HG02885 (cell line): ENCODE results near the gene FMNL2.
"Not testable (repeated sequence)": the region's sequence is repeated elsewhere in the genome, so short reads cannot be mapped to it uniquely, and the experiment has no call there.

ENCODE experiments used
- ATAC-seq: cut with Tn5 transposase; IDR thresholded peaks from one replicate; pipeline ENCODE4 v1.9.1; 2021; ENCODE audit warnings: mild to moderate bottlenecking; ENCODE audit not compliant: unreplicated experiment, poor library complexity

Gene FMNL2

GRCh38 chr2:152508446-152508845 is 173.5 kb downstream of the FMNL2 start:
- no peak for ATAC-seq

DNA sequence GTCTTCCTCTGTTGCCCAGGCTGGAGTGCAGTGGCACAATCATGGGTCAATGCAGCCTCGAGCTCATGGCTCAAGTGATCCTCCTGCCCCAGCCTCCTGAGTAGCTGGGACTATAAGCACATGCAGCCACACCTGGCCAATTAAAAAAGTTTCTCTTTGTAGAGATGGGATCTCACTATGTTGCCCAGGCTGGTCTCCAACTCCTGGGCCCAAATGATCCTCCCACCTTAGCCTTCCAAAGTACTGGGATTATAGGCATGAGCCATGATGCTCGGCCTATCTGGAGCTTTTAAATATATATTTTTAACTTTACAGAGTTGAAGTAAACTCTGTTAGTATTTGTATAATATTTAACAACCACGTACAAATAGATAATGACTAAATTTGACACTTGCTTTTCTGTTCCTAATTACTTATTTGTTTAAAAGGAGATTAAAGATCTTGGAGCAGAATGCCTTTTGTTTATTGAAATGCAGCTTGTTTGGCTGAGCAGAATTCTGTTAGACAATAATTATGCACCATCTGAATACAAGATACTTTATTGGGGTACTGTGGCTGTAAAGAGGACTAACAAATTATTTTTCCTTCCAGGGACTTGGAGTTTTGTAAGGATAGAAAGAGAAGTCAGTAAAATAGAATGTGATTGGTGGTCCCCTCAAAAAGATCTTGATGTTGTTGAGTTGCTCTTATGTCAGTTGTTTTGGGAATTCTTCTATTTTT is 175.0 kb downstream of the FMNL2 start:
- ATAC-seq: no peak

DNA sequence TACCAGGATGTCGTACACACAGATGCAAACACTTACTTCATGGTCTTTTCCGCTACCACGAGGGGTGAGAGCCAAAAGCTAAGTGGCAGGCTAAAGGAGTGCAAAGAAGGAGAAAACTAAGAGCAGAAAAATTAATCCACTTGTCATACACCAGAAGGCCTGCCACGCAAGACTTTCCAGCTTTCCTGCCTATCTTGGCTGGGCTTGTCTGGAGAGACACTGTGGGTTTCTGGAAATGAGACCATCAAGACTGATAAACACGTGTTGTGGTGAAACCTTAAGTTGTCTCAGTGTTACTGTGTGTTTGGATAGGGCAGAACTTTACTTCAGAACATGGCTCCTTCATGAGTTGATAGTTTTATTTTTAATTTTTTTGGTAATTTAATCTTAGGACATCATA is 175.6 kb downstream of the FMNL2 start:
- no peak for ATAC-seq

GRCh38 chr2:152511981-152512380 is 177.0 kb downstream of the FMNL2 start:
- ATAC-seq: no peak

DNA sequence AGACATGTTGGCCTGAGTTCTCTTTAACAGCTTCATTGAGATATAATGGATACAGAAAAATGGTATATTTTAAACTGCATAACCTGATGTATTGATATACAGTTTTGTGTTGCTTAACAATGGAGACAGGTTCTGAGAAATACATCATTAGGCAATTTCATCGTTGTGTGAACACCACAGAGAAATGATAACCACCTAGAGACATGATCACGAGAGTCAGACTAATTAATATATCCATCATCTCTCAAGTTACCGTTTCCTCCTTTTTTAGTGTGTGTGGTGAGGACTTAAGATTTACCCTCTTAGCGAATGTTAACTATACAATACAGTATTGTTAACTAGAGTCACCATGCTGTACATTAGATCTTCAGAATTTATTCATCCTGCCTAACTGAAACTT is 178.1 kb downstream of the FMNL2 start:
- no peak for ATAC-seq

DNA sequence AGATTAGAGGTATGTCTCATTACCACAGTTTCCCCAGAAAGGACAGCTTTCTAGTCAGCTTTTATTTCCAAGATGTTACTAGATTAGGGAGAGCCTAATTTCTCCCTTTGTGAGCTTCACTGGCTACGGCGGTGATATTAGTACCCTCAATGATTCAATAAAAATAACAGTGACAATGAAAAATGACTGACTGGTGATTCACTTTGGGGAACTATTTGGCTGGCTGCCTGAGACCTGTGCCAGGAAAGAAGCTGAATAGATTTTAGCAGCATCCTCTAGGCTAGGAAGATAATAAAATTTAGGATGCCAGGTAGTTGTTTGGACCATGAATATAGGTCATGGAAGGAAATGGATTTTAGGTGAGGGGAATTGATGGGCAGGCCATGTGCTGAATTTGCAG is 178.7 kb downstream of the FMNL2 start:
- no peak for ATAC-seq

GRCh38 chr2:152518034-152518433 is 183.1 kb downstream of the FMNL2 start:
- ATAC-seq: no peak

GRCh38 chr2:152518641-152519580 is 183.9 kb downstream of the FMNL2 start:
- ATAC-seq: no peak

- no peak for ATAC-seq
Measured at GRCh38 chr2:152519581-152519952, 184.6 kb downstream of the FMNL2 start.

GRCh38 chr2:152520759-152521158 is 185.8 kb downstream of the FMNL2 start:
- ATAC-seq: no peak

- not testable (repeated sequence) for ATAC-seq
Measured at GRCh38 chr2:152522446-152522845, 187.5 kb downstream of the FMNL2 start.

GRCh38 chr2:152523091-152523490 is 188.1 kb downstream of the FMNL2 start:
- no peak for ATAC-seq

DNA sequence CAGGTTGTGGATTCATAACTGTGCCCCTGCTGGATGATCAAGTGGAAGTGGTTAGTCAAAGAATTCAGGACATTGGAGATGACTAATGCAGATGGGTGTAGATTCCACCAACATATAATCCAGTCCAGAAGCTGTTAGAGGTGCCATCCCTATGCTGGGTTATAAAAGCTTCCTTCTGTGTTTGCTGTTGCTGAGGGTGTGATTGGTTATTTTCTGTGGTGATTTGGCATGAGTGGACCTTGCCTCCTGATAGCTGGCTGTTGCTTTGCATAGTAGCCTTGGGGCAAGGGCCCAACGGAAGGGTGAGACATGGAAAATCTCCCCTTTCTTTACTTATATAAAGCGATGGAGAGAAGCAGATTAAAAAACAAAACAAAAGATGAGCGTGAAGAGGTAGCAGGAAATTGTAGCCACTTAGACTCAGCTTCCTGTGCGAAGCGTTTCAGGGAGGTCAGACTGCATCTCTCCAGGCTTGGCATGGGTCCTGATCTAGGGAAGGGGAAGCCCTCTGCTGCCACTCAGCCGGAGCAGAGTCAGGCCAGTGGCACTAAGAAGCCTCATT is 190.4 kb downstream of the FMNL2 start:
- no peak for ATAC-seq

- no peak for ATAC-seq
Measured at GRCh38 chr2:152529420-152530115, 194.6 kb downstream of the FMNL2 start.

- ATAC-seq: no peak
Measured at GRCh38 chr2:152532241-152532640, 197.3 kb downstream of the FMNL2 start.

- ATAC-seq: no peak
Measured at GRCh38 chr2:152534460-152535135, 199.6 kb downstream of the FMNL2 start.

DNA sequence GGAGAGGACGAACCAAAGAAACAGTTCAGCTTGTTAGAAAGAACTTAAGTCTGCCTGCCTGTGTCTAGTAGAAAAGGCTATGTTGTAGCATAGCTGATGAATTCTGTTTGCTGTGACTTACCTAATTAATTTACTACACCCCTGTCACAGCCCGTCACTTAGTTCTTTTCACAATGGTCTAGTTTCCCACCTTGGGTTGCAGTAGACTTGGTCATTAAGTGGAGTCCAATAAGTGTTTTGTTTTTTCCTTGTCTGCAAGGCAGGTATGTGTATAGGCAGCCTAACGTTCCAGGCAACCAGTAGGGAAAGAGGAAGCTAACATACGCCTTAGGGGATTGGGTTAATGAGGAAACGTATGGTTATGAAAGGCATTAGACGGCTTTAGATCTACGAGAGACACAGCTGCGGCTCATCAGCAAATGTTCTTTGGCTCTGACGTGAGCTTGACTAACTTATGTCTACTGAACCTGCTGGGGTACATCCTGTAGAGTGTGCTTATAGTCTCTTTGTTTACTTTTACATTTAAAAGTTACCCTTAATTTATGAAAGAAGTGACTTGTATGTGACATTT is 202.2 kb downstream of the FMNL2 start:
- no peak for ATAC-seq

- no peak for ATAC-seq
Measured at GRCh38 chr2:152539424-152539823, 204.4 kb downstream of the FMNL2 start.

DNA sequence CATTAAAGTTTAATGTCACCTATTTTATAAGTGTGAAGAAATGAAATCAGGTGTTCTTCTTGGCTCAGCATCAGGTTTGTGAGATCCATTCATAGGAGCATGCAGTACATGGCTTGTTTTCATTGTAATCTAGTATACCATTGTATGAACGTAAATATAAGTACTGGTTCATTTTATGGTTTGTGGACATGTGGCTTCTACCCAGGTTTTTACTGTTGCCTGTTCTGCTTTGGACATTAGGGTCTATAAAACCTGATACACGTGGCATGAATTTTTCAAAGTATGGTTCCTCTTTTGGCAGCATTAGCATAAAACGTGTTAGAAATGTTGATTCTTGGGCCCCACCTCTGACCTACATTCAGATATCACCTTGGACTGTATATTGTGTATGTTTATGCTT is 206.7 kb downstream of the FMNL2 start:
- ATAC-seq: no peak
